Measurements from ENCODE around the gene TCEANC. TPM values are rescaled to one million over a fixed set of nuclear protein-coding genes. Genes with fewer than 3 reads are reported as not detected.

The TCEANC gene
- total and polyA plus RNA-seq, 2 donors (not counting 1 experiment from before 2014, with no cell fraction given) = 2.3 to 7.3 TPM

GRCh38 chrX:13700380-13700779 is 47.4 kb downstream of the TCEANC start:
- no peaks in the 10 kb centered on the region for H3K9me3 ChIP-seq (ENCODE audit: control insufficient read depth, insufficient read depth, low read depth, low read length)
- H3K4me2 ChIP-seq (ENCODE audit: extremely low read depth, insufficient read depth, low read length) = no peak overlapping the region
- peaks cover under 1% of the 10 kb centered on the region for H4K20me1 ChIP-seq (ENCODE audit: control insufficient read depth, extremely low read depth, insufficient read depth, low read length)
- peaks cover 2% of the 10 kb centered on the region for H3K4me1 ChIP-seq (ENCODE audit: control insufficient read depth, extremely low read depth, insufficient read depth, low read length)
- no peak overlapping the region for H2AFZ ChIP-seq (ENCODE audit: low read length)
- H3K27ac ChIP-seq (ENCODE audit: insufficient read depth, low read length) = no peak overlapping the region
- H3K36me3 ChIP-seq (ENCODE audit: control insufficient read depth, insufficient read depth, low read length) = no peaks in the 10 kb centered on the region
- peaks cover 32% of the 10 kb centered on the region for H3K79me2 ChIP-seq (ENCODE audit: control insufficient read depth, insufficient read depth, low read length)
- TF ChIP-seq EZH2 (IDR thresholded peaks at IDR 0.05; ENCODE audit: low read length, missing control alignments) = no peak
- TF ChIP-seq, protein P1, sequence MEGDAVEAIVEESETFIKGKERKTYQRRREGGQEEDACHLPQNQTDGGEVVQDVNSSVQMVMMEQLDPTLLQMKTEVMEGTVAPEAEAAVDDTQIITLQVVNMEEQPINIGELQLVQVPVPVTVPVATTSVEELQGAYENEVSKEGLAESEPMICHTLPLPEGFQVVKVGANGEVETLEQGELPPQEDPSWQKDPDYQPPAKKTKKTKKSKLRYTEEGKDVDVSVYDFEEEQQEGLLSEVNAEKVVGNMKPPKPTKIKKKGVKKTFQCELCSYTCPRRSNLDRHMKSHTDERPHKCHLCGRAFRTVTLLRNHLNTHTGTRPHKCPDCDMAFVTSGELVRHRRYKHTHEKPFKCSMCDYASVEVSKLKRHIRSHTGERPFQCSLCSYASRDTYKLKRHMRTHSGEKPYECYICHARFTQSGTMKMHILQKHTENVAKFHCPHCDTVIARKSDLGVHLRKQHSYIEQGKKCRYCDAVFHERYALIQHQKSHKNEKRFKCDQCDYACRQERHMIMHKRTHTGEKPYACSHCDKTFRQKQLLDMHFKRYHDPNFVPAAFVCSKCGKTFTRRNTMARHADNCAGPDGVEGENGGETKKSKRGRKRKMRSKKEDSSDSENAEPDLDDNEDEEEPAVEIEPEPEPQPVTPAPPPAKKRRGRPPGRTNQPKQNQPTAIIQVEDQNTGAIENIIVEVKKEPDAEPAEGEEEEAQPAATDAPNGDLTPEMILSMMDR (conservative IDR thresholded peaks at IDR 0.05 in 1 of 2, IDR thresholded peaks at IDR 0.05 in 1 of 2; ENCODE audit: low read depth in 1 of 2, low read length in 2 of 2) = no peak
- H3K4me3 ChIP-seq (replicated peaks in 1 of 4; ENCODE audit: control extremely low read depth in 1 of 4, insufficient read depth in 1 of 4, low read depth in 3 of 4, low read length in 4 of 4) = no peak overlapping the region
- H3K9ac ChIP-seq (ENCODE audit: insufficient read depth, low read length) = no peak overlapping the region
- no peak for DNase-seq (ENCODE audit: low read depth in 2 of 2)
- H3K27me3 ChIP-seq (ENCODE audit: control insufficient read depth, insufficient read depth, low read length) = no peaks in the 10 kb centered on the region

DNA sequence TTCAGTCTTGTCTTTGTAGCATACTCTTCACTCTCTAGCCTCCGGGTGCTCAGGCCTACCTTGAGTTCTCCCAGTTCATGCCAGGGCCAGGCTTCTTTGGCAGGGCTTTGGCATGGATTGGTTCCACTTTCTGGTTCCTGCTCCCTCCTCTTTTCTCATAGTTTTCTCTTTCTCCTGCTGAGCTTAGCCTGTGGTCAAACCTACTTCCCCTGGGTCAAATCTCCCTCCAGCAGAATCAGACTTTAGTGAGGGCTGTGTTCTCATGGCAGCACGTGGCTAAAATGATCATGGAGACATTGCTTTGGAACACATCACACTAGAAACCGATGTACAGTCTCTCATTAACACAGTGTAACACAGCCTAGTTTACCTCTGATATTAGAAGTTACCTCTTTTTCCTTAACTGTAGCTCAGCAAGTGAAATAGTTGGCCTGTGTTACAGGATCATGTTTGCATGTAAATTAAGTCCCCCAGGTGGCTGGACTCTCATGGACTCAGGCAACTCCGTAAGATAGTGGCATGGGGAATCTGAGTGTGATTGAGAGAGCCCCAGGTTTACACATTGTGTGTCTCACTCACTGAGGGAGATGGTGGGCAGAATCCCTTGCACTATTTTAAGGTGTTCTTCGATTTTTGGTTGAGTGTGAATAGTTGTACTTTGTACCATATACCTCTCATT is 49.3 kb downstream of the TCEANC start:
- no peak overlapping the region for H3K4me3 ChIP-seq (replicated peaks in 1 of 4; ENCODE audit: control extremely low read depth in 1 of 4, insufficient read depth in 1 of 4, low read depth in 3 of 4, low read length in 4 of 4)
- no peak overlapping the region for H3K4me2 ChIP-seq (ENCODE audit: extremely low read depth, insufficient read depth, low read length)
- DNase-seq (ENCODE audit: low read depth in 2 of 2) = no peak
- peaks cover 2% of the 10 kb centered on the region for H3K4me1 ChIP-seq (ENCODE audit: control insufficient read depth, extremely low read depth, insufficient read depth, low read length)
- H4K20me1 ChIP-seq (ENCODE audit: control insufficient read depth, extremely low read depth, insufficient read depth, low read length) = no peaks in the 10 kb centered on the region
- no peak overlapping the region for H3K27ac ChIP-seq (ENCODE audit: insufficient read depth, low read length)
- H3K9ac ChIP-seq (ENCODE audit: insufficient read depth, low read length) = no peak overlapping the region
- H3K27me3 ChIP-seq (ENCODE audit: control insufficient read depth, insufficient read depth, low read length) = no peaks in the 10 kb centered on the region
- peaks cover 25% of the 10 kb centered on the region for H3K79me2 ChIP-seq (ENCODE audit: control insufficient read depth, insufficient read depth, low read length)
- no peaks in the 10 kb centered on the region for H3K9me3 ChIP-seq (ENCODE audit: control insufficient read depth, insufficient read depth, low read depth, low read length)
- TF ChIP-seq EZH2 (IDR thresholded peaks at IDR 0.05; ENCODE audit: low read length, missing control alignments) = no peak
- TF ChIP-seq, protein P1 (conservative IDR thresholded peaks at IDR 0.05 in 1 of 2, IDR thresholded peaks at IDR 0.05 in 1 of 2; ENCODE audit: low read depth in 1 of 2, low read length in 2 of 2) = no peak
- no peaks in the 10 kb centered on the region for H3K36me3 ChIP-seq (ENCODE audit: control insufficient read depth, insufficient read depth, low read length)
- H2AFZ ChIP-seq (ENCODE audit: low read length) = no peak overlapping the region

GRCh38 chrX:13703135-13703534 is 50.2 kb downstream of the TCEANC start:
- H3K79me2 ChIP-seq (ENCODE audit: control insufficient read depth, insufficient read depth, low read length) = peaks cover 25% of the 10 kb centered on the region
- no peak for DNase-seq (ENCODE audit: low read depth in 2 of 2)
- no peak overlapping the region for H2AFZ ChIP-seq (ENCODE audit: low read length)
- H3K4me1 ChIP-seq (ENCODE audit: control insufficient read depth, extremely low read depth, insufficient read depth, low read length) = peaks cover 2% of the 10 kb centered on the region
- H3K27me3 ChIP-seq (ENCODE audit: control insufficient read depth, insufficient read depth, low read length) = no peaks in the 10 kb centered on the region
- H3K9ac ChIP-seq (ENCODE audit: insufficient read depth, low read length) = no peak overlapping the region
- H3K27ac ChIP-seq (ENCODE audit: insufficient read depth, low read length) = no peak overlapping the region
- no peak overlapping the region for H3K4me2 ChIP-seq (ENCODE audit: extremely low read depth, insufficient read depth, low read length)
- no peaks in the 10 kb centered on the region for H3K9me3 ChIP-seq (ENCODE audit: control insufficient read depth, insufficient read depth, low read depth, low read length)
- H3K4me3 ChIP-seq (replicated peaks in 1 of 4; ENCODE audit: control extremely low read depth in 1 of 4, insufficient read depth in 1 of 4, low read depth in 3 of 4, low read length in 4 of 4) = no peak overlapping the region
- H3K36me3 ChIP-seq (ENCODE audit: control insufficient read depth, insufficient read depth, low read length) = no peaks in the 10 kb centered on the region
- TF ChIP-seq, protein P1 (conservative IDR thresholded peaks at IDR 0.05 in 1 of 2, IDR thresholded peaks at IDR 0.05 in 1 of 2; ENCODE audit: low read depth in 1 of 2, low read length in 2 of 2) = no peak
- no peak for TF ChIP-seq EZH2 (IDR thresholded peaks at IDR 0.05; ENCODE audit: low read length, missing control alignments)
- H4K20me1 ChIP-seq (ENCODE audit: control insufficient read depth, extremely low read depth, insufficient read depth, low read length) = no peaks in the 10 kb centered on the region

Data from fibroblast of lung (primary cell).